Activated CD4-positive, alpha-beta T cell treated with anti-CD3 and anti-CD28 coated beads, Interleukin-2, Interleukin-6, amounts not matched to agents 100 ng/mL and 50 ng/mL, durations not matched to agents 16 hours and 8 hours (primary cell): Measurements from ENCODE around the gene PUS10.
"Not testable (repeated sequence)": the region's sequence is repeated elsewhere in the genome, so short reads cannot be mapped to it uniquely, and the experiment has no call there.

ENCODE experiments used
- DNase-seq: peaks from one replicate; pipeline ENCODE4 v3.0.0-alpha.2; 2020

PUS10 gene

GRCh38 chr2:60925994-60926740 lies 91.9 kb downstream of the PUS10 start:
- no peak for DNase-seq

GRCh38 chr2:60907329-60907728 lies 110.7 kb downstream of the PUS10 start:
- DNase-seq = no peak

GRCh38 chr2:60906395-60906794 lies 111.7 kb downstream of the PUS10 start:
- no peak for DNase-seq

- not testable (repeated sequence) for DNase-seq
Observed at GRCh38 chr2:60905867-60906266, 112.2 kb downstream of the PUS10 start.

- DNase-seq = not testable (repeated sequence)
Observed at GRCh38 chr2:60901296-60901695, 116.8 kb downstream of the PUS10 start.

- no peak for DNase-seq
Observed at GRCh38 chr2:60899892-60900249, 118.2 kb downstream of the PUS10 start.

GRCh38 chr2:60899230-60899891 lies 118.7 kb downstream of the PUS10 start:
- peak; percentile 36 for DNase-seq

GRCh38 chr2:60898567-60898966 lies 119.5 kb downstream of the PUS10 start:
- no peak for DNase-seq
